Measurements from ENCODE around the gene SLIT1.

Gene SLIT1

DNA sequence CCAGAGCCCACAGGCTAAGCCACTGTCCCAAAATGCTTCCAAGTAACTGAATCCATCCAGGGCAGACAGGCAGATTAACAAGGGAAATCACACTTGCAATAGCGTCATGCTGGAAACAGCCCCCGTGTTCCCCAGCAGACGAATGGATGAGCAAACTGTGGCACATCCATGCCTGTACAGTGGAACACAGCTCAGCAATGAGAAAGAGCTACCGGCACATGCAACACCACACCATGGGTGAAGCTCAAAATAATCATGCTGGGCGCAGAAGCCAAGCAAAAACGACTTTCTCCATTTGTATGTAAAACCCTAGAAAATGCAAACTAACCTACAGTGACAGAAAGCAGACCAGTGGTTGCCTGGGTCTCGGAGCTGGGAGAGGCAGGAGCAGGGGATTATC lies 153.1 kb downstream of the SLIT1 start:
- Histone ChIP-seq H3K27me3 (ENCODE audit: control insufficient read depth, insufficient read depth, low read length) (no peaks in the 10 kb centered on the region), H3K4me3 (ENCODE audit: low read length) (no peak overlapping the region), H3K9me3 (ENCODE audit: control insufficient read depth, low read depth, low read length) (no peaks in the 10 kb centered on the region), H3K9ac (ENCODE audit: low read length) (no peak overlapping the region), H3K27ac (ENCODE audit: low read length) (no peak overlapping the region), H3K36me3 (ENCODE audit: control insufficient read depth, low read depth, low read length) (no peaks in the 10 kb centered on the region), H3K4me1 (ENCODE audit: control insufficient read depth, low read depth, low read length) (peaks cover 16% of the 10 kb centered on the region)

DNA sequence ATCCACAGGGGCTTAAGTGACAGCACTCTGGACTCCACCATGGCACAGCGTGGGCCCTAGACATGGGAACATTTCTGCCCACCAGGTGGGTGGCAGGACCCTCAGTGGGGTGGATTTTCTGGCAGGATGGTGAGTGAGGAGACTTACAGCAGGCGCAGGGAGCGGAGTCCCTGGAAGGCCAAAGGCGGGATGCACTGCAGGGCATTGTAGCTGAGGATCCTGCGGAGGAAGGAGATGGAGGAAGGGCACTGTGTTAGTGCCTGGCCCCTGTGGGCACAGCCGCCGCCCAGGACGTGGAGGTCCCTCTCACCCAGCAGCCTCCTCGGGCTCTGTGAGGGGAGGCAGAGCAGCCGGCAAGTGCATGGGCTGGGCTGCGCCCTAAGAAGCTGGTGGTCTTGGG lies 154.3 kb downstream of the SLIT1 start:
- H3K4me1 ChIP-seq (ENCODE audit: control insufficient read depth, low read depth, low read length), result peaks cover 16% of the 10 kb centered on the region
- H3K27ac ChIP-seq (ENCODE audit: low read length), result no peak overlapping the region
- H3K4me3 ChIP-seq (ENCODE audit: low read length), result no peak overlapping the region
- no peak overlapping the region for H3K9ac ChIP-seq (ENCODE audit: low read length)
- H3K9me3 ChIP-seq (ENCODE audit: control insufficient read depth, low read depth, low read length), result no peaks in the 10 kb centered on the region
- no peaks in the 10 kb centered on the region for H3K27me3 ChIP-seq (ENCODE audit: control insufficient read depth, insufficient read depth, low read length)
- no peaks in the 10 kb centered on the region for H3K36me3 ChIP-seq (ENCODE audit: control insufficient read depth, low read depth, low read length)

DNA sequence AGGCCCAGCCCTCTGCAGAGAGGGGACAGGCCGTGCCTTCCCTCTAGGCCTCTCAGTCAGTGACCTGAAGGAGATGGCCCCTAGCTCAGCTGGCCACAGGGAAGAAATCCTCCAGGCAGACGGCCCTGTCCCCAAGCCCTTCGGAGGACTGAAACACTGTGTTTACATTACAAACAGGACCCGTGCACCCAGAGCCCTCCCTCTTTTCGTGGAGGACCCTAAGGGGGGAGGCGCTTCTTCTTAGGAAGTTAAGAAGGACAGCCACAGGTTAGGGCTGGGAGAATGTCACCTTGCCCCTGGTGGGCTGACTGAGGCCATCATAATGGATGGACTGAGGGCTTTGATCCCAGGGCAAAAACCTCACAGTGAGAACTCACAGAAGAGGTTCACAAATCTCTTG lies 154.9 kb downstream of the SLIT1 start:
- no peaks in the 10 kb centered on the region for H3K36me3 ChIP-seq (ENCODE audit: control insufficient read depth, low read depth, low read length)
- no peak overlapping the region for H3K27ac ChIP-seq (ENCODE audit: low read length)

DNA sequence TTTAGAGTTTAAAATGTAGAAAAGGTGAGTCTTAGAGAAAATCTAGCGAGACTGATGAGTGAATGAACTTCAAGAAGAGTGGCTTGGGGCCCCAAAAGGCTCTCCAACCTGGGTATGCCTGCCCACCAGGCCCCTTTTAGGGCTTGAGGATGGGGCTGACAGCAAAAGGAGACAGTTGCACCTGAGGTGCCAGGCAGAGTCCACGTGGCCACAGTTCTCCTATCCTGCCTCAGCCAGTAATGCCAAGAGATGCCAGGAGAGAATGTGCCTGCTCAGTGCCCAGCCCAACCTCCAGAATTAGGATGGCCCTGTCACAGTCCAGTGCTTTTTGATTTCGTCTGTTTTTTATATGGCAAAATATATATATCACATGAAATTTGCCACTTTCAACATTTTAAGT lies 156.5 kb downstream of the SLIT1 start:
- Histone ChIP-seq H3K9me3 (ENCODE audit: control insufficient read depth, low read depth, low read length) (no peaks in the 10 kb centered on the region), H3K4me1 (ENCODE audit: control insufficient read depth, low read depth, low read length) (peaks cover 16% of the 10 kb centered on the region), H3K27me3 (ENCODE audit: control insufficient read depth, insufficient read depth, low read length) (no peaks in the 10 kb centered on the region), H3K4me3 (ENCODE audit: low read length) (no peak overlapping the region), H3K36me3 (ENCODE audit: control insufficient read depth, low read depth, low read length) (no peaks in the 10 kb centered on the region), H3K9ac (ENCODE audit: low read length) (no peak overlapping the region), H3K27ac (ENCODE audit: low read length) (no peak overlapping the region)

More for the DNA sequence above, 154.9 kb downstream of the SLIT1 start:
- Histone ChIP-seq H3K9me3 (ENCODE audit: control insufficient read depth, low read depth, low read length) (no peaks in the 10 kb centered on the region), H3K4me3 (ENCODE audit: low read length) (no peak overlapping the region), H3K9ac (ENCODE audit: low read length) (no peak overlapping the region), H3K27me3 (ENCODE audit: control insufficient read depth, insufficient read depth, low read length) (no peaks in the 10 kb centered on the region), H3K4me1 (ENCODE audit: control insufficient read depth, low read depth, low read length) (peaks cover 16% of the 10 kb centered on the region)

DNA sequence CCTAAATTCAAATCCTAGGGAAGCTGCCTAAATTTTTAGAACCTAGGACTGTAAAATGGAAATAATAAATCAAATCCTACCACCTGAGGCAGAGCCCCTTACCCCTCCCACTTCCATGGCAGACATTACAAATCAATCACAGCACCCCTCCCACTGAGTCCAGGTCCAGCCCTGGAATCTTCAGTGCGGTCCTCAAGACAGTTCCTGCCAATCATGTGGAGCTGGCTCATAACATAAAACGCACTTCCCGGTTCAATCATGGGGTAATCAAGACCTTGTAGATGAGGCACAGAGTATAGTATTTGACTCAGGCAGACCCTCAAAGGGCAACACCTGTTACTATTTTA lies 157.0 kb downstream of the SLIT1 start:
- Histone ChIP-seq H3K9me3 (ENCODE audit: control insufficient read depth, low read depth, low read length) (no peaks in the 10 kb centered on the region), H3K27ac (ENCODE audit: low read length) (no peak overlapping the region), H3K4me3 (ENCODE audit: low read length) (no peak overlapping the region), H3K4me1 (ENCODE audit: control insufficient read depth, low read depth, low read length) (peaks cover 16% of the 10 kb centered on the region), H3K36me3 (ENCODE audit: control insufficient read depth, low read depth, low read length) (no peaks in the 10 kb centered on the region), H3K27me3 (ENCODE audit: control insufficient read depth, insufficient read depth, low read length) (no peaks in the 10 kb centered on the region), H3K9ac (ENCODE audit: low read length) (no peak overlapping the region)

DNA sequence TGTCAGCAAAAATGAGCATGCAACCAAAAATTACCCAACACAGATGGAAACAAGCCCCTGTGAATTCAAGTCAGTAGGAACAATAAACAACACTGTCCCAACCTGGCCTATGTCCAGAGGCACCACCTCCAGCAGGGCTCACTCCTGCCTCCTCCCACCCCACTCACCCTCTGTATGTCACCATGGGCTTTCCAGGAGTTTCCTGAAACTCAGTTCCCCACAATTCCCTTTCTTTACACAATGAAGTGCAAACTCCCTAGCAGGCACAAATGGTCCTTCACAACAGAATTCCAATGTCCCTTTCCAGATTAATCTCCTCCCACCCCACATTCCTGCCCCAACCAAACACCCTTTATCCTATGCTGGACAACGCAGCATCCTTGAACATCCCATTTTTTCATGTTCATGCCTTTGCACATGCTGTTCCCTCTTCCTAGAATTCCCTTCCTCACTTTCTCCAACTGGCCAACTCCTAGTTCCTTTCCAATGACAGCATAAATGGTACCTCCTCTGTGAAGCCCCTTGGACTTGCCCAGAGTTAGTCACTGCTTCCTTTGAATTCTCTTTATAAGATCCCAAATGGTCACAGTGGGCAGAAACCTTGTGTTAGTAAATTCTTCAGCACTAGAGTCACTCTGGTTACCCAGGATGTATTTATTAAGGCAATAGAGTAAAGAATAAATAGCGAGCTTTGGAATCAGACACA lies 157.5 kb downstream of the SLIT1 start:
- H3K4me1 ChIP-seq (ENCODE audit: control insufficient read depth, low read depth, low read length), result peaks cover 15% of the 10 kb centered on the region
- no peaks in the 10 kb centered on the region for H3K36me3 ChIP-seq (ENCODE audit: control insufficient read depth, low read depth, low read length)
- H3K27ac ChIP-seq (ENCODE audit: low read length), result no peak overlapping the region
- H3K9me3 ChIP-seq (ENCODE audit: control insufficient read depth, low read depth, low read length), result no peaks in the 10 kb centered on the region
- H3K27me3 ChIP-seq (ENCODE audit: control insufficient read depth, insufficient read depth, low read length), result no peaks in the 10 kb centered on the region
- H3K9ac ChIP-seq (ENCODE audit: low read length), result no peak overlapping the region
- no peak overlapping the region for H3K4me3 ChIP-seq (ENCODE audit: low read length)

DNA sequence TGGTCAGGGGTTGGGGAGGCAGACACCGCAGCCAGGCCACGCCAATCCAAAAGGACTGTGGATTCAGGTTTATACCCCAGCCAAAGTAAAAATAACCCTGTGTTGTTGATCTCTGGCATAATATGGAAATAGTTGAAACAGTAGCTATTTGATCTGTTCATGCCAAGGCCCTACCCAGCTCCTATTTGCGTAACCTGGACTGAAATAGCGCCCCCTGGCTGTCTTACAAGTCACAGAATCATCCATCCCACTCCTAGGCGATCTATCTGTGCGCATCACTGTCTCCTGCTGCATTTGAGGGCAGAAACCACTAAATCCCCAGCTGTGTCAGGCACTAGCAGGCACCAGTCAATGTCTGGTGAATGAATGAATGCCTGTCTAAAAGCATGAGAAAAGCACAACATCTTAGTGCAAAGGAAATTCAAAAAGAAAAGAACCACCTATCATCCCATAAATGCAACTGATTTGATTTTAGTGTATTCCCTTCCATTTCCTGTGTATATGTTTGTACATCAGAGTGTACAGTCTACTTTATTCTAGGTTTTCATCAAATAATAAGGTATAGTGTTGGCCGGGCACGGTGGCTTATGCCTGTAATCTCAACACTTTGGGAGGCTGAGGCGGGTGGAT lies 160.0 kb downstream of the SLIT1 start:
- H3K4me3 ChIP-seq (ENCODE audit: low read length), result no peak overlapping the region
- H3K9me3 ChIP-seq (ENCODE audit: control insufficient read depth, low read depth, low read length), result no peaks in the 10 kb centered on the region
- peaks cover 4% of the 10 kb centered on the region for H3K4me1 ChIP-seq (ENCODE audit: control insufficient read depth, low read depth, low read length)
- H3K27me3 ChIP-seq (ENCODE audit: control insufficient read depth, insufficient read depth, low read length), result no peaks in the 10 kb centered on the region
- no peaks in the 10 kb centered on the region for H3K36me3 ChIP-seq (ENCODE audit: control insufficient read depth, low read depth, low read length)
- H3K9ac ChIP-seq (ENCODE audit: low read length), result no peak overlapping the region
- no peak overlapping the region for H3K27ac ChIP-seq (ENCODE audit: low read length)

DNA sequence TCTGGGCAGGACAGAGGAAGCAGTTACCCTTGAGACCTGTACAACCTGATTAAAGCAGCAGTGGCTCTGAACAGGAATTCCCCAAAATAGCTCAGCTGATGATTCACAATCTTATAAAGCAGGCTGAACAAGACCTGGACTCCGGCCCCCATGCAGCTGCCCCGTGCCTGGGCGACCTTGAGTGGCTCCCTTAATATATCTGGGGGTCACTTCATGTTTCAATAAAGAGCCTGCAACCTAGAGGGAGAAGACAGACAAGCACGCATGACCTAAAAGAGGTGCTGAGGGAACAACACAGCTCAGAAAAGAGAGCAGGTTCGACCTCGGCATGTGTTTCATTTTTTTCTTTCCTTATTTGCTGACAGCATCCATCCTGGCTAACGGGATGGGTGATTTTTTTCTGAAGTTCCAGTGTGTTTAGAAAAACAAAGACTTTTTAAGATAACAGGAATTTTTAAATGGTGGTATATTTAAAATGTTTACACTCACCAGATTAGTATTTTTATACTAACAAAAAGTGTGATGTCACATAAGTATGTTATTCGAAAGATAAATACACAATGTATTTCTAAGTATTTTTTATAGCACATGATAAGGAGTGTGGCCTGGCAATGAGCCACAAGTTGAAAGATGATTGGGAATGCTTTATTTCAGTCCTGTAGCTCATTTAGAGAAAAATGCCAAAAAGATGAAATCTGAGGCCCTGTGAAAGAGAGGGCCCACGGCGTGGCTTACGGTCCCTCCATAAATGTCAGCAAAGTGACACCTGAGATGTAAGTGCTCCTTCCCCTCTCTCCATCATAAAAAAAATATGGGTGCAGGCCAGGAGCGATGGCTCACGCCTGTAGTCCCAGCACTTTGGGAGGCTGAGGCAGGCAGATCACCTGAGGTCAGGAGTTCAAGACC lies 161.3 kb downstream of the SLIT1 start:
- Histone ChIP-seq H3K4me3 (ENCODE audit: low read length) (no peak overlapping the region), H3K4me1 (ENCODE audit: control insufficient read depth, low read depth, low read length) (peaks cover 7% of the 10 kb centered on the region), H3K27me3 (ENCODE audit: control insufficient read depth, insufficient read depth, low read length) (no peaks in the 10 kb centered on the region), H3K9me3 (ENCODE audit: control insufficient read depth, low read depth, low read length) (no peaks in the 10 kb centered on the region), H3K27ac (ENCODE audit: low read length) (no peak overlapping the region), H3K9ac (ENCODE audit: low read length) (no peak overlapping the region), H3K36me3 (ENCODE audit: control insufficient read depth, low read depth, low read length) (no peaks in the 10 kb centered on the region)

DNA sequence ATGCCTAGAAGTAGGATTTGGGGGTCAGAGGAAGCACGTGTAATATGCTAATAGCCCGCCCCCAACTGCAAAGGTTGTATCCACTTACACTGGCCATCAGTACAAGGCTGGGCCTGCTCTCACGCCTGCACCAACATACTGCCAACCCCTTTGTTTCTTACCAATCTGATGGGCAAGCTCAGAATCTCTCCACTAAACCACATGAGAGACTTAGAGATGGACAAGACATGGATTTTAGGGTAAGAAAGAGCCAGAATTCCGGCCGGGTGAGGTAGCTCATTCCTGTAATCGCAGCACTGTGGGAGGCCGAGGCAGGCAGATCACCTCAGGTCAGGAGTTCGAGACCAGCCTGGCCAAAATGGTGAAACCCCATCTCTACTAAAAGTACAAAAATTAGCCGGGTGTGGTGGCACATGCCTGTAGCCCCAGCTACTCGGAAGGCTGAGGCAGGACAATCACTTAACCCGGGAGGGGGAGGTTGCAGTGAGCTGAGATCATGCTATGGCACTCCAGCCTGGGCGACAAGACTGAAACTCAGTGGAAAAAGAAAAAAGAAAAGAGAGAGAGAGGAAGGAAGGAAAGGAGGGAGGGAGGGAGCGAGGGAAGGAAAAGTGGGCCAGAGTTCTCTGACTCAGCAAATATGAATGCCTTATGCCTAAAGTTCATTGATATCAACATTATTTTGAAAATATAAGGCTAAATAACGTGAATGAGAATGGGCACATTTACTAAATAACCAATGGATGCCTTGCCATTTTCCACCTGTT lies 162.2 kb downstream of the SLIT1 start:
- Histone ChIP-seq H3K9me3 (ENCODE audit: control insufficient read depth, low read depth, low read length) (no peaks in the 10 kb centered on the region), H3K27me3 (ENCODE audit: control insufficient read depth, insufficient read depth, low read length) (no peaks in the 10 kb centered on the region), H3K36me3 (ENCODE audit: control insufficient read depth, low read depth, low read length) (no peaks in the 10 kb centered on the region), H3K4me1 (ENCODE audit: control insufficient read depth, low read depth, low read length) (peaks cover 7% of the 10 kb centered on the region), H3K9ac (ENCODE audit: low read length) (no peak overlapping the region), H3K4me3 (ENCODE audit: low read length) (no peak overlapping the region), H3K27ac (ENCODE audit: low read length) (no peak overlapping the region)

DNA sequence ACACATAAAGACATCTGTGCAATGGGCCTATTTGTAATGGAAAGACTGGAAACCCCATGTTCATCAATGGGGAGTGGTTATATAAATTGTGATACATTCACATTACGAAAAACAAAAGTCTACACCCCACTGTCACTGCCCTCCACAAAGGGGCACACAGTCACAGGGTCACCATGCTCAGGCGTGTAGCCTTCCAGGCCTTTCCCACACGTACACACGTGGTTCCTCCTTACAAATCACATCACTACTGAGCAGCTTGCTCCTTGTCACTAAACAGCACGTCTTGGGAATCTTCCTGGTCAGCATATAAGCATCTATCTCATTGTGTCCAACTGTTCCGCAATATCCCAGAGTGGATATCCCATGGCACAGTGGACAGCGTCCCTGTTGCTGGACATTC lies 163.1 kb downstream of the SLIT1 start:
- H3K9ac ChIP-seq (ENCODE audit: low read length), result no peak overlapping the region
- H3K27me3 ChIP-seq (ENCODE audit: control insufficient read depth, insufficient read depth, low read length), result no peaks in the 10 kb centered on the region
- no peak overlapping the region for H3K4me3 ChIP-seq (ENCODE audit: low read length)
- H3K4me1 ChIP-seq (ENCODE audit: control insufficient read depth, low read depth, low read length), result peaks cover 7% of the 10 kb centered on the region
- H3K36me3 ChIP-seq (ENCODE audit: control insufficient read depth, low read depth, low read length), result no peaks in the 10 kb centered on the region
- H3K27ac ChIP-seq (ENCODE audit: low read length), result no peak overlapping the region
- H3K9me3 ChIP-seq (ENCODE audit: control insufficient read depth, low read depth, low read length), result no peaks in the 10 kb centered on the region

Data from iPS-18a (cell line).